ENCODE data around the gene C9orf78.

Gene C9orf78

GRCh38 chr9:129879103-129879699 is 44.1 kb upstream of the C9orf78 start:
- no peak for DNase-seq (ENCODE audit: low read depth)
- TF ChIP-seq, protein P1, sequence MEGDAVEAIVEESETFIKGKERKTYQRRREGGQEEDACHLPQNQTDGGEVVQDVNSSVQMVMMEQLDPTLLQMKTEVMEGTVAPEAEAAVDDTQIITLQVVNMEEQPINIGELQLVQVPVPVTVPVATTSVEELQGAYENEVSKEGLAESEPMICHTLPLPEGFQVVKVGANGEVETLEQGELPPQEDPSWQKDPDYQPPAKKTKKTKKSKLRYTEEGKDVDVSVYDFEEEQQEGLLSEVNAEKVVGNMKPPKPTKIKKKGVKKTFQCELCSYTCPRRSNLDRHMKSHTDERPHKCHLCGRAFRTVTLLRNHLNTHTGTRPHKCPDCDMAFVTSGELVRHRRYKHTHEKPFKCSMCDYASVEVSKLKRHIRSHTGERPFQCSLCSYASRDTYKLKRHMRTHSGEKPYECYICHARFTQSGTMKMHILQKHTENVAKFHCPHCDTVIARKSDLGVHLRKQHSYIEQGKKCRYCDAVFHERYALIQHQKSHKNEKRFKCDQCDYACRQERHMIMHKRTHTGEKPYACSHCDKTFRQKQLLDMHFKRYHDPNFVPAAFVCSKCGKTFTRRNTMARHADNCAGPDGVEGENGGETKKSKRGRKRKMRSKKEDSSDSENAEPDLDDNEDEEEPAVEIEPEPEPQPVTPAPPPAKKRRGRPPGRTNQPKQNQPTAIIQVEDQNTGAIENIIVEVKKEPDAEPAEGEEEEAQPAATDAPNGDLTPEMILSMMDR (IDR thresholded peaks at IDR 0.05; ENCODE audit: insufficient read depth, low read depth, low read length, missing control alignments) = no peak
- no peak overlapping the region for H3K4me3 ChIP-seq (ENCODE audit: low read length)

- TF ChIP-seq, protein P1 (IDR thresholded peaks at IDR 0.05; ENCODE audit: insufficient read depth, low read depth, low read length, missing control alignments) = no peak
- no peak for DNase-seq (ENCODE audit: low read depth)
- no peak overlapping the region for H3K4me3 ChIP-seq (ENCODE audit: low read length)
These were observed 43.2 kb upstream of the C9orf78 start for GRCh38 chr9:129878291-129878690.

- no peak for DNase-seq (ENCODE audit: low read depth)
- TF ChIP-seq, protein P1 (IDR thresholded peaks at IDR 0.05; ENCODE audit: insufficient read depth, low read depth, low read length, missing control alignments) = no peak
- H3K4me3 ChIP-seq (ENCODE audit: low read length) = no peak overlapping the region
These were observed 41.7 kb upstream of the C9orf78 start for GRCh38 chr9:129876815-129877214.

DNA sequence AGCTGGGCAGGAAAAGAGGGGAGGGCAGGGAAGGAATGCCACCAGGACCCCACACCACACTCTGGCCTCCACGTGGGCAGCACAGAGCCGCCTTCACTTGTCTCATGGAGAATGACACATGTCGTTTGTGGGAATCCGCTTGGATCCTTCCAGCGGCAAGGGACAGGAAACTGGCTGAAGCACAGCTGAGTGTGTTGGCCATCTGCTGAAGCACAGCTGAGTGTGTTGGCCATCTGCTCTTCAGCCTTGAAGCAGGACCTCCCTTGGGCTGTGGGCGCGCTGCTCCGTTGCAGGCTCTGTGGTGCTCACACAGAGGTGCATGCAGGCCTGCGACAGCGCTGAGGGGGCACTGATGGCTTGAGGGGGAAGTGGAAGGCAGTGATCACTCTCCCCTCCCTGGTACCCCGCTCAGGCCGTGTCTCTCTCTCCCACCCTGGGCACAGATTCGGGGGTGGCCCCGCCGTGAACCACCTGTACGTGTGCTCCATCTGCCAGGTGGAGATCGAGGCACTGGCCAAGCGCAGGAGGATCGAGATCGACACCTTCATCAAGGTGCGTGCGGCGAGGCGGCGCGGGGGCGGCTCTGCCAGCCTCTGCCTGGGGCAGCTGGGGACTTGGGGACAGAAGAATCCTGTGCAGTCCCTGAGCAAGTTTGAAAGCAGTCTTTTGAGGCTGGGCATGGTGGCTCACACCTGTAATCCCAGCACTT is 40.8 kb upstream of the C9orf78 start:
- TF ChIP-seq, protein P1 (IDR thresholded peaks at IDR 0.05; ENCODE audit: insufficient read depth, low read depth, low read length, missing control alignments) = no peak
- no peak for DNase-seq (ENCODE audit: low read depth)
- no peak overlapping the region for H3K4me3 ChIP-seq (ENCODE audit: low read length)

DNA sequence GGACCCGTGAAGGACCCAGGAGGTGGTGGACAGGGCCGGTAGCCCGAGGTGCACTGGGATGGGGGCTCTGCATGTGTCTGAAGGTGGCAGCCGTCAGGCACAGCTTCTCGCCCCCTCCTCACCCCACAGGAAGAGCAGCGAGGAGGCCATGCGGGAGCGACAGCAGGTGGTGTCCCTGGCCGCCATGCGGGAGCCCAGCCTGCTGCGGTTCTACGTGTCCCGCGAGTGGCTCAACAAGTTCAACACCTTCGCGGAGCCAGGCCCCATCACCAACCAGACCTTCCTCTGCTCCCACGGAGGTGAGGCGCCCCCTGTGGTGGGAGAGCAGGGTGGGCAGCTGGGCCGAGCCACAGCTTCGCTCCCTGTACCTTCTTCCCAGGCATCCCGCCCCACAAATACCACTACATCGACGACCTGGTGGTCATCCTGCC is 40.1 kb upstream of the C9orf78 start:
- TF ChIP-seq, protein P1 (IDR thresholded peaks at IDR 0.05; ENCODE audit: insufficient read depth, low read depth, low read length, missing control alignments) = no peak
- no peak for DNase-seq (ENCODE audit: low read depth)

DNA sequence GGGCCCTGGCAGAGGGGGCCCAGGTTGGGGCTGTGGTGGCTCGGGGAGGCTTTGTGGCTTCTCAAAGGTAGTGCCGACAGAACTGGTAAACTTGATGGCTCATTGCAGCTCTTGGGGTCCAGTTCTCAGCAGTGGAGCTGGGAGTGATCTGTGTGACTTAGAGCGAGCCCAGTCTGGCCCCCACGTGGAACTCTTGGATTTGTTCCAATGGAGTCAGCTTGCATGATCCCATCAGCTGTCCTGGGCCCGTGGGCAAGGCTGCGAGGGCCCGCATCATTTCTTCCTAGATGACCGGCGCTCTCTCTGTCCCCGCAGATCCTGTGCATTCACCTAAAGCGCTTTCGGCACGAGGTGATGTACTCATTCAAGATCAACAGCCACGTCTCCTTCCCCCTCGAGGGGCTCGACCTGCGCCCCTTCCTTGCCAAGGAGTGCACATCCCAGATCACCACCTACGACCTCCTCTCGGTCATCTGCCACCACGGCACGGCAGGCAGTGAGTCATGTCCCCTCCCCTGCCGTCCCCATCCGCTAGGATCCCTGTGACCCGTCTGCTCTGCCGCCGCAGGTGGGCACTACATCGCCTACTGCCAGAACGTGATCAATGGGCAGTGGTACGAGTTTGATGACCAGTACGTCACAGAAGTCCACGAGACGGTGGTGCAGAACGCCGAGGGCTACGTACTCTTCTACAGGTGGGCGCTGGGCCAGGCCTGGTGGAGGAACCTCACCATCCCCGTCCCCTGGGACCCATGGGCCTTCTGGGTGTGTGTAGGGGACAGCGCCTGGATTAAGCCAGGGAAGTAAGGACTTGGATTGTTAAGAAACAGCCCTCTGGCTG is 39.4 kb upstream of the C9orf78 start:
- TF ChIP-seq, protein P1 (IDR thresholded peaks at IDR 0.05; ENCODE audit: insufficient read depth, low read depth, low read length, missing control alignments) = no peak
- no peak overlapping the region for H3K4me3 ChIP-seq (ENCODE audit: low read length)
- no peak for DNase-seq (ENCODE audit: low read depth)

More for the DNA sequence above, 40.1 kb upstream of the C9orf78 start:
- no peak overlapping the region for H3K4me3 ChIP-seq (ENCODE audit: low read length)

Measured in epithelial cell of esophagus (primary cell).